HepG2 (cell line): ENCODE data around the gene UBE2J1. TPM values are rescaled to one million over a fixed set of nuclear protein-coding genes. Genes with fewer than 3 reads are reported as not detected.

Experiments
- ARHGAP35 ChIP-seq: sonication (generic); formaldehyde crosslinking; IDR thresholded peaks from 2 replicates; pipeline ENCODE4 v1.9.0; 2022; ENCODE audit warnings: mild to moderate bottlenecking, inconsistent platforms, moderate library complexity, missing genetic modification reagents, borderline replicate concordance
- BORCS8-MEF2B ChIP-seq: sonication (generic); formaldehyde crosslinking; IDR thresholded peaks from 2 replicates; pipeline ENCODE4 v1.8.0; 2022; ENCODE audit warnings: mild to moderate bottlenecking, missing genetic modification reagents
- EZH2 ChIP-seq: conservative IDR thresholded peaks from 2 replicates; pipeline ENCODE4 v1.6.1; 2012; ENCODE audit warnings: mild to moderate bottlenecking, low read depth, low read length, moderate library complexity
- FOXA3 ChIP-seq: IDR thresholded peaks from 2 replicates; pipeline ENCODE4 v1.6.1; 2016; ENCODE audit warnings: missing genetic modification reagents, missing compliant biosample characterization
- HNRNPK ChIP-seq: fragments of 200-400 bp; formaldehyde crosslinking; IDR thresholded peaks from 2 replicates; pipeline ENCODE4 v1.6.1; 2018; ENCODE audit warnings: low read length, low read depth, moderate library complexity, mild to moderate bottlenecking; ENCODE audit not compliant: poor library complexity, severe bottlenecking
- IRX3 ChIP-seq: sonication (generic); formaldehyde crosslinking; IDR thresholded peaks from 2 replicates; pipeline ENCODE4 v1.8.1; 2023; ENCODE audit warnings: mild to moderate bottlenecking, low read depth, missing genetic modification reagents, borderline replicate concordance
- JUND ChIP-seq: sonication (generic); formaldehyde crosslinking; IDR thresholded peaks from 2 replicates; pipeline ENCODE4 v1.8.0; 2022; ENCODE audit warnings: mild to moderate bottlenecking, missing genetic modification reagents
- KAT8 ChIP-seq: IDR thresholded peaks from 2 replicates; pipeline ENCODE4 v1.6.1; 2016; ENCODE audit warnings: missing genetic modification reagents, missing compliant biosample characterization
- KLF15 ChIP-seq: sonication (generic); formaldehyde crosslinking; IDR thresholded peaks from 2 replicates; pipeline ENCODE4 v1.8.1; 2023; ENCODE audit warnings: borderline replicate concordance, mild to moderate bottlenecking, inconsistent platforms, missing genetic modification reagents, mixed read lengths
- KMT2A ChIP-seq: sonication (generic); formaldehyde crosslinking; IDR thresholded peaks from 2 replicates; pipeline ENCODE4 v1.4.0; 2020; ENCODE audit warnings: missing genetic modification reagents
- NR0B2 ChIP-seq: sonication (generic); formaldehyde crosslinking; IDR thresholded peaks from 2 replicates; pipeline ENCODE4 v1.4.0; 2020; ENCODE audit warnings: mild to moderate bottlenecking, missing genetic modification reagents
- SATB2 ChIP-seq: sonication (generic); formaldehyde crosslinking; IDR thresholded peaks from 2 replicates; pipeline ENCODE4 v1.5.0; 2020; ENCODE audit warnings: missing genetic modification reagents
- ZIK1 ChIP-seq: sonication (generic); formaldehyde crosslinking; IDR thresholded peaks from 2 replicates; pipeline ENCODE4 v1.5.0; 2020; ENCODE audit warnings: mild to moderate bottlenecking, low read depth, missing genetic modification reagents, borderline replicate concordance
- ZNF121 ChIP-seq: sonication (generic); formaldehyde crosslinking; IDR thresholded peaks from 2 replicates; pipeline ENCODE4 v1.5.0; 2020; ENCODE audit warnings: mild to moderate bottlenecking, missing genetic modification reagents
- ZNF275 ChIP-seq: sonication (generic); formaldehyde crosslinking; IDR thresholded peaks from 2 replicates; pipeline ENCODE4 v1.8.0; 2022; ENCODE audit warnings: missing genetic modification reagents, mild to moderate bottlenecking, inconsistent platforms, borderline replicate concordance
- ZNF678 ChIP-seq: sonication (generic); formaldehyde crosslinking; IDR thresholded peaks from 2 replicates; pipeline ENCODE4 v1.4.0; 2020; ENCODE audit warnings: mild to moderate bottlenecking, missing genetic modification reagents
- ZSCAN5A ChIP-seq: sonication (generic); formaldehyde crosslinking; IDR thresholded peaks from 2 replicates; pipeline ENCODE4 v1.8.0; 2022; ENCODE audit warnings: mild to moderate bottlenecking, missing genetic modification reagents, borderline replicate concordance
- ZZZ3 ChIP-seq: sonication (generic); formaldehyde crosslinking; IDR thresholded peaks from 2 replicates; pipeline ENCODE4 v1.4.0; 2020; ENCODE audit warnings: missing genetic modification reagents, mild to moderate bottlenecking, borderline replicate concordance
- polyA plus RNA-seq, 8 experiments: library from polyadenylated mRNA; depleted of rRNA in 3 of 8; stranded (reverse) in 7 of 8; unstranded in 1 of 8; fragments of >200 nt; fragmentation: Illumina TruSeq in 4 of 8; extraction: Trizol in 4 of 8; gene quantifications; 2 replicates each; pipeline versions ENCODE4 v1.2.1 to v1.2.3, GENCODE V29; 2011 to 2016; ENCODE audit warnings: low read depth in 4 of 8, missing spikeins in 1 of 8, mixed read lengths in 1 of 8; ENCODE audit not compliant: insufficient read depth in 1 of 8
- total RNA-seq, 5 experiments: library from RNA; depleted of rRNA; stranded (reverse); fragments of >200 nt; fragmentation: Illumina TruSeq; extraction: Trizol; gene quantifications; 2 replicates each; pipeline ENCODE4 v1.2.3, GENCODE V29; 2016; ENCODE audit warnings: low read depth in 1 of 5
- TF ChIP-seq, protein P1 (sequence below): sonication (generic); formaldehyde crosslinking; IDR thresholded peaks from 2 replicates; pipeline ENCODE4 v1.4.0; 2020; ENCODE audit warnings: mild to moderate bottlenecking, missing genetic modification reagents
- TF ChIP-seq, protein P2 (sequence below): sonication (generic); formaldehyde crosslinking; IDR thresholded peaks from 2 replicates; pipeline ENCODE4 v1.9.0; 2021; ENCODE audit warnings: missing genetic modification reagents, borderline replicate concordance

The UBE2J1 gene
- total and polyA plus RNA-seq, 2 of the 13 experiments (the other 11 are each of a cell fraction or from before 2014, with no cell fraction given), result 19.3 to 24.6 TPM

- TF ChIP-seq, protein P1, sequence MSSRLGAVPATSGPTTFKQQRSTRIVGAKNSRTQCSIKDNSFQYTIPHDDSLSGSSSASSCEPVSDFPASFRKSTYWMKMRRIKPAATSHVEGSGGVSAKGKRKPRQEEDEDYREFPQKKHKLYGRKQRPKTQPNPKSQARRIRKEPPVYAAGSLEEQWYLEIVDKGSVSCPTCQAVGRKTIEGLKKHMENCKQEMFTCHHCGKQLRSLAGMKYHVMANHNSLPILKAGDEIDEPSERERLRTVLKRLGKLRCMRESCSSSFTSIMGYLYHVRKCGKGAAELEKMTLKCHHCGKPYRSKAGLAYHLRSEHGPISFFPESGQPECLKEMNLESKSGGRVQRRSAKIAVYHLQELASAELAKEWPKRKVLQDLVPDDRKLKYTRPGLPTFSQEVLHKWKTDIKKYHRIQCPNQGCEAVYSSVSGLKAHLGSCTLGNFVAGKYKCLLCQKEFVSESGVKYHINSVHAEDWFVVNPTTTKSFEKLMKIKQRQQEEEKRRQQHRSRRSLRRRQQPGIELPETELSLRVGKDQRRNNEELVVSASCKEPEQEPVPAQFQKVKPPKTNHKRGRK, result peak; percentile 50; the same call in 1 of the 2 replicates
- TF ChIP-seq ZZZ3 (CRISPR knock-in tag), result peak; percentile 20; the same call in 1 of the 2 replicates
- peak; percentile 84; the same call in 1 of the 2 replicates for TF ChIP-seq ZNF678
- TF ChIP-seq ZNF275, result peak; percentile 82; the same call in 1 of the 2 replicates
- peak; percentile 86; the same call in 1 of the 2 replicates for TF ChIP-seq ZIK1 (CRISPR knock-in tag)
- peak; percentile 49 for TF ChIP-seq KAT8 (CRISPR knock-in tag)
- TF ChIP-seq HNRNPK, result peak; percentile 25
- TF ChIP-seq ZSCAN5A (CRISPR knock-in tag), result 0 out of 2 replicates have a peak, but pooled peaks have one; percentile 12
- peak; percentile 81 for TF ChIP-seq ARHGAP35 (CRISPR knock-in tag)
- TF ChIP-seq JUND (CRISPR knock-in tag), result peak; percentile 7; the same call in 1 of the 2 replicates
- TF ChIP-seq EZH2, result no peak
- TF ChIP-seq KMT2A (CRISPR knock-in tag), result peak; percentile 82
- TF ChIP-seq, protein P2, sequence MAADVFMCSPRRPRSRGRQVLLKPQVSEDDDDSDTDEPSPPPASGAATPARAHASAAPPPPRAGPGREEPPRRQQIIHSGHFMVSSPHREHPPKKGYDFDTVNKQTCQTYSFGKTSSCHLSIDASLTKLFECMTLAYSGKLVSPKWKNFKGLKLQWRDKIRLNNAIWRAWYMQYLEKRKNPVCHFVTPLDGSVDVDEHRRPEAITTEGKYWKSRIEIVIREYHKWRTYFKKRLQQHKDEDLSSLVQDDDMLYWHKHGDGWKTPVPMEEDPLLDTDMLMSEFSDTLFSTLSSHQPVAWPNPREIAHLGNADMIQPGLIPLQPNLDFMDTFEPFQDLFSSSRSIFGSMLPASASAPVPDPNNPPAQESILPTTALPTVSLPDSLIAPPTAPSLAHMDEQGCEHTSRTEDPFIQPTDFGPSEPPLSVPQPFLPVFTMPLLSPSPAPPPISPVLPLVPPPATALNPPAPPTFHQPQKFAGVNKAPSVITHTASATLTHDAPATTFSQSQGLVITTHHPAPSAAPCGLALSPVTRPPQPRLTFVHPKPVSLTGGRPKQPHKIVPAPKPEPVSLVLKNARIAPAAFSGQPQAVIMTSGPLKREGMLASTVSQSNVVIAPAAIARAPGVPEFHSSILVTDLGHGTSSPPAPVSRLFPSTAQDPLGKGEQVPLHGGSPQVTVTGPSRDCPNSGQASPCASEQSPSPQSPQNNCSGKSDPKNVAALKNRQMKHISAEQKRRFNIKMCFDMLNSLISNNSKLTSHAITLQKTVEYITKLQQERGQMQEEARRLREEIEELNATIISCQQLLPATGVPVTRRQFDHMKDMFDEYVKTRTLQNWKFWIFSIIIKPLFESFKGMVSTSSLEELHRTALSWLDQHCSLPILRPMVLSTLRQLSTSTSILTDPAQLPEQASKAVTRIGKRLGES (CRISPR knock-in tag), result peak; percentile 50; the same call in 1 of the 2 replicates
- peak; percentile 63 for TF ChIP-seq ZNF121 (CRISPR knock-in tag)
- TF ChIP-seq SATB2 (CRISPR knock-in tag), result peak; percentile 18; the same call in 1 of the 2 replicates
- peak; percentile 69; the same call in 1 of the 2 replicates for TF ChIP-seq BORCS8-MEF2B
- TF ChIP-seq FOXA3, result no peak
- peak; percentile 52; the same call in 1 of the 2 replicates for TF ChIP-seq NR0B2 (CRISPR knock-in tag)
- TF ChIP-seq KLF15 (CRISPR knock-in tag), result peak; percentile 11; the same call in 1 of the 2 replicates
- peak; percentile 81 for TF ChIP-seq IRX3 (CRISPR knock-in tag)
Observed at GRCh38 chr6:89352278-89353117, at the start of gene UBE2J1 (continued).
